Measurements from ENCODE around the gene NUB1.

Gene NUB1

GRCh38 chr7:151392002-151392401 lies 50.4 kb downstream of the NUB1 start:
- no peak for DNase-seq

DNA sequence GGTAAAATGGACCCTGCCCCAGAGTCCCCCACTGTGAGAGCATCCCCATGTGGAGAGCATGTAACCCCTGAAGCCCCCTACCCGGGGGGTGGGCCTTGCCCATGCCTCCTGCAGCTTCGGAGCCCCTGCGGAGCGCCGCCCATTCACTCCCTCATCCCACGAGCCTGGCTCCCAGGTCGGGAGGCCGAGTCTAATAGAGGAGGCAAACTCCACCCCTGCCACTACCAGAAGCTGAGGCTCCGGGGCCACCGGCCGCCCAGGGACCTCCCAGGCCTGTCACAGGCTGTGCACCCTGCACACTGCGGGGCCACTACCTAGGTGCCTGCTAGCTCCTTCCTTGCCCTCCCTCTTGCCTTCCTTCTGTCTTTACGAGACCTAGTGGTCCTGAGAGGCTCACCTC lies 50.8 kb downstream of the NUB1 start:
- DNase-seq, result no peak

DNA sequence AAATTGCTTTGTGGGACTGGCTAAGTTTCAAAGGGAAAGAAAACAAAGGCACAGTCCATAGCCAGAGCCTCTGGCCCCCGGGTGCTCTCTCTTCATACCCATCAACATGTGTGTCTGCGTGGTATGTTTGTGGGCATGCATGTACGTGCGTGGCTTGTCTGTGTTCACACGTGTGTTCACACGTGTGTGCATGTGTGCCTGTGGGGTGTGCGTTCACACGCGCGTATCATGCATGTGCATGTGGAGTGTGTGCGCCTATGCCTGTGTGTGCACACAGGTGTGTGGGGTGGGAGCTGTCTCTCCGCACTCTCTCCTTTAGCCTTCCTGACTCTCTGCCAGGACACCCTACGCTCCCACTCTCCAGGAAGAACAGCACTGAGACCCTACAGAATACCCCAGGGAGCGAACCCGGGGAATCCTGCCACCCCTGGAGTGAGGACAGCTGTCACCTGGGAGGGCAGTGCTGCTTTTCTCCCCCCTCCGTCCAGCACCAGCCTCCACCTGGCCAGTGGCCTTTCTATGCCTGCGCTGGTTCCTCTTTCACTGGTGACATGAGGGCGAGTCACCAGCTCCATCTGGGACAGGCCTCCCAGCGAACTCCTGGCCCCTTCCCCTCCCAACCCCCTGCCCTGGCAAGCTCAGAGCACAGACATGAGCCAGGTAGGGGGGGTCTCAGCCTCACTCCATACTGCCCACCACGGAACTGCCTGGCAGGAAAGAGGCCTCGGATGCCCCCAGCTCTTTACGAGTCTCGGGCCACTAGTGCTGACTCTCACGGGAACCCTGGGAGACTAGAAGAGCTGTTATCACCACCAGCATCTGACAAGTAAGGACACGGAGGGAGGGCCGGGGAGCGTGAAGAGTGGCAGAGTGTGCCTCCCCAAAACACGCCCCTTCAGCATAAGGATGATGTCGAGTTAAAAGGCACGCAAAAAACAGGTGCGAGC lies 51.7 kb downstream of the NUB1 start:
- DNase-seq, result no peak

- DNase-seq, result no peak
These were observed 52.7 kb downstream of the NUB1 start for GRCh38 chr7:151394076-151395035.

DNA sequence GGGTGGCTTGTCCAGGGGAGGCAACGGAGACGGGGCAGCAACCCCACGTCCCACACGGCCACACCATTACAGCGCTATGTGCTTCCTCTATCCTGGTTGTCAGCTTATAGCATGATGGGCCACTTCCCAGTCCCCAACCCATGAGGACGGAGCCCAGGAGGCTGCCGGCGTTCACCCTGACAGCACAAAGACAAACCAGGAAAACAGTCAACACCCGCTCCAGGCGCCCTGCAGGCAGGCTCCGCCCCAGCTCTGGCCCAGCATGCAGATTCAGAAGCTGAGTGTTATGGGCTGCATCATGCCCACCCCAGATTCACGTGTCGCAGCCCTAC lies 53.4 kb downstream of the NUB1 start:
- DNase-seq, result no peak

DNA sequence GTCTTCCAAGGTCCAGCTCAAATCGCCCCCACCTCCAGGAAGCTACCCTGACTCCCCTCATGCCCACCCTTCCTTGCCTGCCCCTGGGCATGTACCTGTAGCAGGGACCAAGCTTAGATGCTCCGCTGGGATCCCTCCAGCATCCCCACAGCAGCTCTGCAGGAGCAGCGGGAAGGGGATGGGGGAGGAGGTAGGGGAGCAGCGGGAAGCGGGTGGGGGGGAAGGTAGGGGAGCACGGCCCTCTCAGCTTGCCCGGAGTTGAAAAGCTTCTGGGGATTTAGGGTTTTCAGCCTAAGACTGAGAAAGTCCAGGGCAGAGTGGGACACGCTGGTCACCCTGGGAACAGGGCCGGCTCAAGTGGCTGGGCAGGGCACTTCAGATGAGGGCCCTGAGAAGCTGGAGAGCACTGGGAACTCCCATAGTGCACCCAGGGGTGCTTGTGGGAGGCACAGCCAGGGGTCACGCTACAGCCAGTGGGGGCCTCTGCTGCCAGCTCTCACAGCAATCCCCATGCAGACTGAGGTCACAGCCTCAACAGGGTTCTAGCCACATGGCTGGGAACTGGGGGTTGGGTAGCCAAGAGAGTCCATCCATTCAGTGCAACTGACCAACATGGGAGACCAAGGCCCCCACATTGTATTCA lies 54.8 kb downstream of the NUB1 start:
- no peak for DNase-seq

DNA sequence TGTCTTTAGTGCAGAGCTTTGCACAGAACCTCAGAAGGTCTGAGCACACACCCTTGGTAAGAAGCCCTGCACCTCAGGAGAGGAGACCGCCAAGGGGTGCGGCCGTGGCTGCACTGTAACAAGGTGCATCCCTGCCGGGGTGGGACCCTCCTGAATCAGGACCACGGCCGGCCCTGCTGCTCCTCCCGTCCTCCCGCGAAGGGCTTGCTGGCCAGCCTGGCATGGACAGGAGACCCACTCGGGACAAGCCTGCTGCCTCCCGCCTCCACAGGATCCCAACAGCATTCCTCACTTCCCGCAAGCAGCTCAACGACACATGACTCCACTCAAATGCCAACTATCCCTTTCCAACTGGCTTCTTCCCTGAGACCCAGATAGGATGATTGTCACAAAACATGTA lies 55.4 kb downstream of the NUB1 start:
- DNase-seq, result no peak

DNA sequence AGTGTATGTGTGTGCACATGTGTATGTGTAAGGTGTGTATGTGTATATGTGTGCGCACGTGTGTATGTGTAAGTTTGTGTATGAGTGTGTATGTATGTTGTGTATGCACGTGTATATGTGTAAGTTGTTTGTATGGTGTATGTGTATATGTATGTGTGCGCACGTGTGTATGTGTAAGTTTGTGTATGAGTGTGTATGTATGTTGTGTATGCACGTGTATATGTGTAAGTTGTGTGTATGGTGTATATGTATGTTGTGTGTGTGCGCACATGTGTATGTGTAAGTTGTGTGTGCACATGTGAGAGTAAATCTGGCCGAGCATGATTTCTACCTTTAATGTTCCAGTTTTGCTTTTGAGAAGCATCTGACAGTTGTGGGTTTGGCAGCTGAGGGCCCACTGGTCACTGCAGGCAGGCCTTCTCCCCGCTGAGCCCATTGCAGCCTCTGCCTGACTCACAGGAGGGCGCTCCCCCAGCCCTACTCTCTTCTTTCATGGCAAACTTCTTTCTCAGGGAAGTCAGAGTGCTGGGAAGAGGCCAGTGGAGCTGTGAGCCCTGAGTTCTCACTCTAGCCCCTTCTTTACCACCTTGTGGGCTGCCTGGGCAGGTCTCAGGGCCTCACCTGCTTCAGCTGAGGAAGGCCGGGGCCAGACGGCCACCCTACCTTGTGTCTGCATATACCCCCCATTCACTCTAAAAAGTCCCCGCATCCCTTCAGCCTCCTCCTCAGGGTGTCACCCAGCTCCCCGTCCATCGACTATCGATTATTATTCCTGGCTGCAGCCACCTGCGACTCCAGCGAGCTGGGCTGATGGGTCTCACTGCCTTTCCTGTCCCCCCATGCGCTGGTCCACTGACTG lies 57.1 kb downstream of the NUB1 start:
- DNase-seq, result no peak

- DNase-seq, result no peak
These were observed 57.6 kb downstream of the NUB1 start for GRCh38 chr7:151399305-151399601.

DNA sequence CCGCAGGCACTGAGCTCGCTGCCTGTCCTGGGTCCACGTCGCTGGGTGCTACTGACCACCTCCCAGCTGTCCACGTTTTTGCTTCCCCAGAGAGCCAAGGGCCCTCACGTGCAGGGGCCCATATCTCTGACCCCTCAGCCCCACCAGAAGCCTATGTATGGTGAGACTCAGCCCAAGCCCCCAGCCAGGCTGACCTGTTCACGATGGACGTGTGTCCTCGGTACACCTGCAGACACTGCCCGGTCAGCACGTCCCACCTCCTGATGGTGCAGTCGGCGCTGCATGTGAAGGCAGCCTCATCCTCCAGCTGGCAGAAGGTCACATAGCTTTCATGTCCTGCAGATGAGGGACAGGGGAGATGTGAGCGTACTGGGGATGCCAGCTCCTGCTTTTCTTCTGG lies 58.3 kb downstream of the NUB1 start:
- no peak for DNase-seq

DNA sequence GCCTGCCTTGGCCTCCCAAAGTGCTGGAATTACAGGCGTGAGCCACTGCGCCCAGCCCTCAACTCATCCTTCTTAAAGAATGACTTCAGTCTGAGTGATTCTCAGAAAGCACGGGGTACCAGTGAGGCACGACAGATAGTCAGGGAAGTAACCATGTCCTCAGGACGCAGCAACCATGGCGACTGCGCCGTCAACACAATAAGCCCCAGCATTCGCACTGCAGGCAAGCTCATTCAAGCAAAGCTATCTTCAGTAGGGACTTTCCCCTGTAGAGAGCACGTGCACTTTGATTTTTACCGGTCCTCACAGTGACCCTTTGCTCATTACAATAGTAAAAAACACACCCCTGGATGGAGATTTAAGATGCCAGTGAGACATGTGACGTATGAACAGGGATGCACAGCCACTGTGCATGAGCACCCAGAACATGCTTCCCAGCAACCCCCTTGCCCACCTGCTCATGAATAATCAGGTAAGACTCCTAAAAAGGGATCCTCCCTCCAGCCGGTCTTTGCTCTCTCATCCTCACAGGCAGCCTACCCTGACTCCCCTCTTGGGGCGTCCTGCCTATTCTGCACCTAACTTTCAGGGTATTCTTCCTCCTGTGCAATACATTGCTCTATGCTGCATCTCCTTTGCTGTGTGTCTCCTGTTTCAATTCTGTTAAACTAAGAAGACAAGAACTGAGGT lies 59.2 kb downstream of the NUB1 start:
- peak; percentile 47 to 73 for DNase-seq

- no peak for DNase-seq
These were observed 60.6 kb downstream of the NUB1 start for GRCh38 chr7:151402029-151402835.

DNA sequence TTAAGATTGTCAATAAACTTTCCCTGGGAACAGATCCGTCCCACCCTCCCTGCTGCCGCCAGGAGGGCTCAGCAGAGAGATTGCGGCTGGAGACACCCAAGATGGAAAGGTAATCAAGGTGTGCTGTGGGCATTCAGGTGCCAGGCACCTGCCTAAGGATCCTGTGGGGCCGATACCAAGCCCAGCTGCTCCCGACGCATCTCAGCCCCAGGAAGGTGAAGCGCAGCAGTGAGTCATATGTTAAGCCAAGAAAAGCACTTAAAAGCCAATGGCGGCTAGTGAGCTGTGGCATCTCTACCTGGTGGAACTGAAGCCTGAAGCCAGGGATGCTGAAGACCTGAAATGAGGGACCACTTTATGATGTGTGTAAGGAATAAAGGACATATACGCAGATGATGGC lies 62.2 kb downstream of the NUB1 start:
- DNase-seq, result no peak

GRCh38 chr7:151404216-151405011 lies 62.8 kb downstream of the NUB1 start:
- DNase-seq, result peak; percentile 34 to 40

- DNase-seq, result no peak
These were observed 63.4 kb downstream of the NUB1 start for GRCh38 chr7:151405056-151405455.

GRCh38 chr7:151405588-151405987 lies 64.0 kb downstream of the NUB1 start:
- no peak for DNase-seq

DNA sequence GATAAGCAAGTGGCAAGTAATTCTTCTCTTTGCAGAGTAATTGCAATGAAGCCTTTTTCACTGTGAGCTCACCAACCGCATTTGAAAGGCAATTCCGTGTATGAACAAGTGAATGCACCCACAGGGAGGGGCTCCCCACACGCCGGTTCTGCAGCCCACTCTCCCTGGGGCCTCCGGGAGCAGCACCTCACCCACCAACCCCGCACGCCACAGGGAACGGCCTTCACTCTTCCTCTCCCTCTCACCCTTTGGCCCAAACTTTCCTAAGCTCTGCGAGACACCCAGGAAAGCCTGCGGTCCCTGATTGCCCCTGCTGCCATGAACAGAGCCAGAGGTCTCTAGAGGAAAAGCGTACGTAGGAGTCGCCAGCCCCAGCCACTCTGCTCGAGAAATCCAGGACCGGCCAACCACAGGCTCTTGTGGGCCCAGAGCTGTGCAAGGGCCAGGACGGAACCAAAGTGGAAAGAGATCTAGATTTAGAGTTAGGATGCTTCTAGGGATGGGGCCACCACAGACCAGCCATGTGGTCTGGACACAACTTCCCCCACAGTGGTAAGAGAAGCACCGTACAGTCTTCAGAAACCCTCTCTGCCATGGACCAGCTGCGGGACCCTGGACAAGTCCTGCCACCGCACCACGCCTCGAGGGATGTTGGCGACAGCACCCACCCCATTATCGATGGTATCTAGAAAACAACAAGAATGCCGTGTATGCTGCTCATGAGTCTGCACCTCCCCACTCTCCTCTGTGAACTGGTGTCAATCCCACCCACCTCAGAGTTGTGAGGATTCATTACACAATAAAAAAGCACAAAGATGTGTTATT lies 64.7 kb downstream of the NUB1 start:
- DNase-seq, result no peak

- DNase-seq, result no peak
These were observed 65.4 kb downstream of the NUB1 start for GRCh38 chr7:151406886-151407583.

DNA sequence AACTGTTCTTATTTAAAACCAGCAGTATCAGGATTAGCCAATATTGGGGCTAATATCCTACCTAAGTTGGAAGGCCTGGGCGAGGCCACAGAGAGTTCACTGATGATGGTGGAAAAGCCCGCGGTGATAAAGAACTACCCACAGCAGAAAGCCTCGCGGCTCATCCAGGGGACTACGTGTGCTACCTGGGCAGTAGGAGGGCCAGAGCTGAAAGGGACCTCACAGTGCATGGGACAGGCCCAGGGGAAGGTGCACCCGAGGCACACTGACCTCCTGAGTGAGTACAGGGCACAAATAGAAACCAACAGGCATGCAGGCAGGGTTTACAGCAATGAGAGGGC lies 66.9 kb downstream of the NUB1 start:
- no peak for DNase-seq
